PFSK-1 (cell line): ENCODE results near the gene ACTN2.

Experiments
- POLR2AphosphoS5 ChIP-seq: IDR thresholded peaks from 2 replicates; pipeline ENCODE4 v1.6.1; 2012; ENCODE audit warnings: low read depth, mild to moderate bottlenecking, control low read depth, low read length, moderate library complexity
- REST ChIP-seq, 2 experiments: IDR thresholded peaks; 2 replicates each; pipeline versions ENCODE4 v1.6.1 to v1.8.0; 2011 to 2012; ENCODE audit warnings: low read depth in 2 of 2, low read length in 2 of 2, control low read depth in 1 of 2, inconsistent platforms in 1 of 2, mild to moderate bottlenecking in 1 of 2, moderate library complexity in 1 of 2; ENCODE audit not compliant: insufficient read depth in 1 of 2
- SIN3A ChIP-seq: IDR thresholded peaks from 2 replicates; pipeline ENCODE4 v1.6.1; 2012; ENCODE audit warnings: mild to moderate bottlenecking, low read length, moderate library complexity, borderline replicate concordance; ENCODE audit not compliant: insufficient read depth
- TAF1 ChIP-seq: IDR thresholded peaks from 2 replicates; pipeline ENCODE4 v1.6.1; 2012; ENCODE audit warnings: low read length, control low read depth, borderline replicate concordance; ENCODE audit not compliant: insufficient read depth

- TF ChIP-seq POLR2AphosphoS5: no peak
- TF ChIP-seq TAF1: no peak
- TF ChIP-seq REST (IDR thresholded peaks at IDR 0.05; ENCODE audit: insufficient read depth in 1 of 2, low read depth in 2 of 2, low read length in 2 of 2): no peak
- no peak for TF ChIP-seq SIN3A
These were observed 12.9 kb upstream of the ACTN2 start for GRCh38 chr1:236673289-236673919.
